Activated CD4-positive, CD25-positive, alpha-beta regulatory T cell (primary cell): ENCODE data around the gene OXTR.

ENCODE experiments used
- DNase-seq, 4 experiments: peaks; one replicate each; lab custom pipeline; 2025; lab: John Stamatoyannopoulos, UW

Gene OXTR

DNA sequence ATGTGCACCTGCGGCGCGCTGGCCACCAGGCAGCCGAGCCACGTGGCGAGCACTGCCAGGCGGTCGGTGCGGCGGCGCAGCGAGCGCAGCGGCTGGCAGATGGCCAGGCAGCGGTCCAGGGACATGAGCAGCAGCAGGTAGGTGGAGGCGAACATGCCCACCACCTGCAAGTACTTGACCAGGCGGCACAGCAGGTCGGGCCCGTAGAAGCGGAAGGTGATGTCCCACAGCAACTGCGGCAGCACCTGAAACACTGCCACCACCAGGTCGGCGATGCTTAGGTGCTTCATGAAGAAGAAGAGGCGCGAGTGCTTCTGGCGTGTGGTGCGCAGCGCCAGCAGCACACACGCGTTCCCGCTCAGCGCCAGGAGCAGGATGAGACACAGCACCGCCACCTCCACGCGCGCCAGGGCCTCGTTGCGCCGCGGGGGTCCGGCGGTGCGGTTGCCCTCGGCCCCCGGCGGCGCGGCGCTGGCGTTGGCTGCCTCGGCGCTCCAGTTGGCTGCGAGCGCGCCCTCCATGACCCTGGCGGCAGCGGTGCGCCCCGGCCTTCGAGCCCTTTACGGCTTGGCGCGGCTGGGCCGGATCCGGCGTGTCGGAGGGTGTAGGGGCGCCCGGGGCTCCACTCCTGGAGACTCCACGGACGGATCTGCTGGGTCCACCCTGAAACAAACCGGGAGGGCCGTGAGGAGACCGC, 1.6 kb downstream of the OXTR start:
- no peak for DNase-seq

DNA sequence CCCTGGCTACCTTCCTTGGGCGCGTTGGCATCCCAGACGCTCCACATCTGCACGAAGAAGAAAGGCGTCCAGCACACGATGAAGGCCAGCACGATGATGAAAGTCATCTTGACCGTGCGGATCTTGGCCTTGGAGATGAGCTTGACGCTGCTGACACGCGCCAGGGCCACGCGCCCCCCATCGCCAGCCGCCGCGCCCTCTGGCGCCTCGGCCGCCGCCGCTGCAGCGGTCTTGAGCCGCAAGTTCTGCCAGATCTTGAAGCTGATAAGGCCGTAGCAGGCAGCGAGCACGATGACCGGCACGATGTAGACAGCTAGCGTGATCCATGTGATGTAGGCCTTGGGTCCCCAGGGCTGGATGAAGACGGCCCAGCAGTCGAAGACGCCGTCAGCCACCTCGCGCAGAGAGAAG, 2.2 kb downstream of the OXTR start:
- no peak for DNase-seq

DNA sequence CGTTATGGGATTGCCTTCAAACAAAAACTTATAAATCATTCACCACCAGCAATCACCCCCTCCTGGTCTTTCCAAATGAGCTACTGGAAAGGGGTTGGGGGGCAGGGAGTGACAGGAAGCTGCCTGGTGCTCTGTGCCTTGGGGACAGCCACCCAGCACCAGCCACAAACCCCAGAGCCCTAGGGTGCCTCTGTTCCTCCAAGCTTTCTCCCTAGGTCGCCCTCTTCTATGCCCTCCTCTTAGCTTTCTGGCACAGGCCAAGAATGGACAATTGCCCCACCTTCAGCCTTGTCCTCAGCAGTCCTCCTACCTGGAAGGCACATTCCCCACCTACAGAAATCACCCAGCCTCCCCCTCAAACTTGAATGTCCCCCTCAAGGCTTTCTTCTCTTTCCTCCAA, 3.3 kb downstream of the OXTR start:
- DNase-seq = no peak

DNA sequence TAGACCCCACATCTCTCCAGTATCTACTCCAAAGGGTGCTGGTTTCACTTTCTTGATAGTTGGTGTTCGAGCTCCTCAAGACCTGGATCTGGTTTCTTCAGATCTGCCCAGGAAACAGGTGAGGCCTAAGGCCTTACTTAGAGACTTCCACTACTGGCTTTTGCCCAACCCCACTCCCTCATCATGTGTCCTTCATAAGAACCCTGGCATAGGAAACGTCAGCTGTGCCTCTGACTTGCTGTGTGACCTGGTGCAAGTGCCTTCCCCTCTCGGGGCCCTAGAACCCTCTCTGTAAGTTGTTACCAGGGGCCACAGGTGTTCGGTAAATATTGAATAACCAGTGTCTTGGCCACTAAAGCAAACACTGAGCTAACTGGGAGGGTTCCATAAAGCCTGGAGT, 3.9 kb downstream of the OXTR start:
- no peak for DNase-seq

DNA sequence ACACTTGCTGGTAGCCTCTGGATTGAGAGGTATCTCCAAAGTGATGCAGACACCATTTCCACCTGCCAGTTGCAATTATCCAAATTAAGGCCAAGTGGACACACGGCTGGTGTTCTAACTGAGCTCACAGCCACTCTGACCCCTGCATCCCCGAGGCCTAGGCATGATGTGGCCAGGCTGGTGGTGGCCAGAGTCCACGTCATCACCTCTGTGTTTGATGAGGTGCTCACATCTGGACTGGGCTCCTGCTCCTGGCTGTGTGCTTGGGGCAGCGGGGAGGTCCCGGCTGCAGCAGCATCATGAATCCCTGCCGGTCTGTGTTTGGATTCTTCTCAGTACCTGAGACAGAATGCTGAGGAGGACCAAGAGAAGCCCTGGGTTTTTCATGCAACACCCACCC, 4.9 kb downstream of the OXTR start:
- no peak for DNase-seq

DNA sequence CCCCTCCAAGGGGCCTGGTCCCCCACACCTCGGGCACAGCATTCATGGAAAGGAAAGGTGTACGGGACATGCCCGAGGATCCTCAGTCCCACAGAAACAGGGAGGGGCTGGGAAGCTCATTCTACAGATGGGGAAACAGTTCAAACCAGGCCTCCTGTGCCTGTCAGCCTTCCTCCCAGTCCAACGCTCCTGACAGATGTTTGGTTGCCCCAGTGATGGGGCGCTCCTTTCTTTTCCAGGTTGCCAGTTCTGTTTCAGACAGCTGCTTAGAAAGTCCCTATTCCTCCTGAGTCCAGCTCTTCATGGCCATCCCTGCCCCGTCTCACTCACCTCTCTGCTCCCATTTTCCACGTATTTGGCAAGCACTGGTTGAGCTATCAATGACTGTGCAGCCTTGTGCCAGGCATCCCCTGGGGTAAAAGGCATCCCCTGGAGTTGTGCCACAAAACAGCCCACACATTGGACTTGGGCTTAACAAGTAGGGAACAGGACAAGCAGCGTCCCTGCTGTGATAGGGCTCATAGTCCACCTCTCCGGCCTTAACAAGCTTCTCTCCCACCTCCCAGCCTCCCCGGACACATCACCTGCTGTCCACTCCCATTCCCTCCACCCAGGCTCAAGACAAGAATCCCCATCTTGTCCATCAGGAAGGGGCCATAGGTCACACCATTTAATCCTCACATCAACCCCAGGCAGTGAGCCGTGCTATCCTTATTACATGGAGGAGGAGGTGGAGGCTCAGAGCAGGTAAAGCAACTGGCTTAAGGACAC, 6.6 kb downstream of the OXTR start:
- DNase-seq = no peak

DNA sequence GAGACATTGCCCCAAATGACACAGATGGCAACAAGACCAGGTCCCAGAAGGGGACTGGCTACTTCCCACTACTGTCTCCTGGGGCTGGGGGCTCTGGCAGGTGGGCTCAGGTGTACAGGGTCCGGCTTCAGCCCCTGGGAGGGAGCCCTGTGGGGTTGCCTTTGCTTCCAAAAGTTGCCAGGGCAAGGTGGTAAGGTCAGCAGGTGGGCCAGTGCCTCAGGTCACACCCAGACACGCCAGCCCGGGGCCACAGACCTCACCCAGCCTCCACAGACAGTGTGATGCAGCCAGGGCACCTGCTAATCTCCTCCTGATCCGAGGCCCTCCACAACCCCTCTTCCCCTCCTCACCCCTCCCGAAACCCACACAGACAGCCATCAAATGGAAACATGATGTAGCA, 7.5 kb downstream of the OXTR start:
- no peak for DNase-seq

DNA sequence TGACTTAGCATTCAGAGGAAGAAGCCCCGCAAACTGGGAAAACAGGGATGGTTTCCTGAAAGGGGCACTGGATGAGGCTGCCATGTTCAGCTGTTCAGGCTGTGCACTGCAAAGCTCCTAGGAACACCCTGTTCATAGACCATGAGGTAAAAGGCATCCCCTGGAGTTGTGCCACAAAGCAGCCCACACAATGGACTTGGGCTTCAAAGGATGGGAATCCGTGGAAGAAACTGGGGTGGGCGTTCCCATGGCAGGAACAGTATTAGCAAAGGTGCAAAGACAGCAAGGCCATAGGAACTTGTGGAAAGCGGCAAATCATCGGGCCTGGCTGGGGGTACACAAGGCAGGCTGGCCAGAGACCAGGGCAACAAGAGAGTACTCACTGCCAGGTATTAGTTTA, 8.9 kb downstream of the OXTR start:
- no peak for DNase-seq

DNA sequence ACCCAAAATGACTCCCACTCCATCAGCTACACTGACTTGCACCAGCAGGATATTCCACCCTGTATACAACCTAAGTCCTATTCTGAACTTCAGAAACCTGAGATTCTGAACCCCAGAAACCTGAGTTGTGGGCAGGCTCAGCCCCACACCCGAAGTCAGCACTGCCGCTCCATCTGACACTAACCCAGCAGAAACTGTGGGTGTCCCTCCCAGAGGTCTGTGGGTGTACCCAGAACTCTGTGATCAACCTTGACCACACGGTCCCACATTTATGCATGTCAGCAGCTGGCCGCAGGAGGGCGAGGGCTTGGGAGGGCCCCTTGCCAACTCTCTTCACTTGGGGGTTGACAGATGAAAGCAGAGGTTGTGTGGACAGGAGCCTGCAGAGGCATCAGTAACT, 9.3 kb downstream of the OXTR start:
- no peak for DNase-seq

DNA sequence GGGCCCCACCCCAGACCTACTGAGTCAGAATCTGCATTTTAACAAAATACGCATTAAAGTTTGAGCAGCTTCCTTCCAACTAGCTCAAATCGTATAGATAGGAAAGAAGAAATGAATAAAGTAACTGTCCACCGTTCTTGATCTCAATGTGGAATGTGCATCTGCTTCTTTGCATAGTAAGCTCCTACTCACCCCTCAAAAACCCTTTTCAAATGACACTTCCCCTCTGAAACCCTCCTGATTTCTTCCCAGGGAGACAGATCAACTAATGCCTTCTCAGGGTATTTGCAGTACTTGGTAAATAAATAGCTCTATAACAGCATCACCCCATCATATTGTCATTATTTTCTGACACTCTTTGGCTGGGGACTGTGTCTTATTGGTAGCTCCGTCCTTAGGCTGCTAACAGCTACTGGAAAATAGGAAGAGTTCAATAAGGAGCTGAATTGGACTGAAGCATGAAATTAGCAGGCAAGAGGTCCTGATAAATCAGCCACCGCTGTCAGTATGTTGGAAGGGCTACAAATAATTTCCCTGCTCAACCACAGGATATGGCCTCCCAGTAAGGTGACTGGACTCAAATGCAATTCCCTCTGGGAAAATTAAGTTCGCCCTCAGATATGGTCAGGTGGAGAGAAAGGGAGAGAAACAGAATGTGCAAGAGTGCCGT, 10.2 kb downstream of the OXTR start:
- no peak for DNase-seq

DNA sequence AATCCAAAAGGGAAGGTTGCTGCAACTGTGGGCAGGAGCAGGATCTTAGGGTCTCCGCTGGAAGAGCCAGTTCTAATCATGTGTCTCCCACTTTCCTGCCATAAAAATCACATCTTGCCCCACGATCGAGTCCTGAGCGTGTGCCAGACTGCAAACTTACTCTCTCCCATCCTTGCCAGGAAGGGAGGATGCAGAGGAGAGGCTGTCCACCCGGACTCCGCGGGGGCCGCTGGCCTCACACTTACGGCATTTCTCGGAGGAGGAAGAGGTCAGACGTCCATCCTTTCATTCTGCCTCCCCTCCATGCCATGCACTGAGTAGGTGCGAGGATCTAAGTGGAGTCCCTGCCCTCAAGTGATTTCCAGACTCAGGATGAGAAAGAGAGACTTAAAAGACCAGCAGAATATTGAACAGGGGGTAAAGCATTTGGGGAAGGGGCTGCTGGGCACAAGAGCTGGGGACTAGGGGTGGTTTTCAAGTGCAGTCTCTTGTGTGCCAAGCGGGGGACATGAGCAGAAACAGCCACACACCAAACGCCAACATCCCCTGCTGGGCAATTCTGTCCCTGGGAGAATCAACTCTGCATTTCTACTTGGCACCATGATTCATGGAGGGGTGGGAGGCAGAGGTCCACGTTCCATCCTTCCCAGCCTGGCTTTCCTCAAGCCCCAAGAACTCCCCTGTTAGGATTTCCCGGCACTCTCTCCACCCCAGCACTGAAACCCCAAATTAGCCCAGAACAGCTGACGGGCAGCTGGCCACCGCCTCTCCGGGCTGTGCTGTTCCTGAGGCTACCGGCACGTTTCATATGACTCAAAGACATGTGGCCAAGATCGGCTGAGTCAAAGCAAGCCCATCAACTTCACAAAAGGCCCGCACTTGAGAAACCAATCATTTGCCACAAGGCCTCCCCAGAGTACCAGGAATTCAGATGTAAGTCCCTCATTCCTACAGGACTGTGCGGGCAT, 11.6 kb downstream of the OXTR start:
- DNase-seq = no peak

DNA sequence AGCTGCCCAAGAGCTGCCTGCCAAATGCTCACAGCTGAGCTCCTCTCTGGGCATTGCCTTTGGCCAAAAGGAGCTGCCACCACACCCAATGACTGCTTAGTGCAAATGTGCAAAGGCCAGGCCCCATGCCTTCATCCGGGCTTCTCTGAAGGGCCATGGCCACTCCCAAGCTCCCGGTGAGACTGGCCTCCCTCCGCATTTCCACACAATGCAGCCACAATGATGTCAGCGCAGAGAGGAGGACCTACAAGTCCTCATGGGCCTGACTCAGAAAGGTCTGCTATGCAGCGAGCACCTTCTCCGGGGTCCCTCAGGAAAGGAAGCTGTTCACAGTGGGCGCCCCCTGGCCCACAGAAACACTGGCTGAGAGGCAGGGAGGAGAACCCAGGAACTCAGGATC, 12.7 kb downstream of the OXTR start:
- no peak for DNase-seq

DNA sequence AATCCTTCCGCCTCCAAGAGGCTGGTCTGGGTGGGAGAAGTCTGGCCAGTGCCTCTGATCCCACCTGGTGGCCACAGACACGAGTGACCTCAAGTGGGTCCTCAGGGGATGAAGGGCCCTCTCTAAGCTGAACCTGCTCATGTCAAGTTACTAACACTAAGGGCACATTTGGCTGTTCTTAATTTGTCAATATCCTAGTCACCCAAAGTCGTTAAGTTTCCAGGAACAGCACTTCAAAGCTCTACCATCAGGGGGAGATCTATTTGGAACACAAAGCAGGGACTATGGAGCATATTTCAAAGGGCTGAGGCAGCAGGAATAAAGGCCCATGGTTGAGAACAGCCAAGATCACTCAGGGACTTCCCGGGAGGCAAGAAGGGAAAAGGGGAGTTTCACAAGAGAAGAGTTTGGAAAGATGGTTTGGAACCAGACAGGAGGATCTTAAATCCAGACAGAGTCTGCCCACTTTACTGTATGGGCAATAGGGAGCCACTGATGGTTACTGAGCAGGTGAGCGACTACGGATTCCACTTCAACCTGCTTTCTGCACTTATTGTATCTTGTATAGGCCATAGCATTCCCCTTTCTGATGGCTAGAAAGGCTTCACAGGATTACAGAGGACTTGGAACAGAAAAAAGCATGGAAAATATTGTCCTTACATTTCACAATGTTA, 13.7 kb downstream of the OXTR start:
- DNase-seq = no peak

DNA sequence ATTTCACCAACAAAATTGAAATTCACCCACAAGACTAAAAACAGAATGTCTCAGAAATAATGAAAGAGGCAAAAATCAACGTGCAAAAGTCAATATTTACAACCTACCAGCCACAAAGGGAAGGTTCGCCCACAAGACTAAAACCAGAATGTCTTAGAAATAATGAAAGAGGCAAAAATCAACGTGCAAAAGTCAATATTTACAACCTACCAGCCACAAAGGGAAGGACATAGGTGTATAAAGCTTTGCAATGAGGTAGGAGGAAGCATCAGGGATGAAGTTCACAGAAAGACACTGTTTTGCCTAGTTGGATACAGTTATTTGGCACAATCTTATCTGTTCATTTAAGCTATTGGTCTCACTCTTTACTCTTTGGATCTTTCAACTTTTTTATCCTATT, 14.3 kb downstream of the OXTR start:
- DNase-seq = no peak

DNA sequence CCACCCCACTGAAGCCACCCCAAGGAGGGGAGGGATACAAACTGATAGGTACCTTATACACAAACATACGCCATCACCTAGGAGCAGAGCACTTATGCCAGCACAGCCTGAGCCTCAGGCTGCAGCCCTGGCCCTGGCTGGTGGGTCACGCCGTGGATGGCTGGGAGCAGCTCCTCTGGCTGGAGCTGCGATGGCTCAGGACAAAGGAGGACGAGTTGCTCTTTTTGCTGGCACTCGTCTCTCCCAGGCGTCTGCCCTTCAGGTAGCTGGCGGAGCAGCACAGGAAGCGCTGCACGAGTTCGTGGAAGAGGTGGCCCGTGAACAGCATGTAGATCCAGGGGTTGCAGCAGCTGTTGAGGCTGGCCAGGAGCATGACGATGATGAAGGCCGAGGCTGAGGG, 16.6 kb downstream of the OXTR start:
- DNase-seq = no peak

DNA sequence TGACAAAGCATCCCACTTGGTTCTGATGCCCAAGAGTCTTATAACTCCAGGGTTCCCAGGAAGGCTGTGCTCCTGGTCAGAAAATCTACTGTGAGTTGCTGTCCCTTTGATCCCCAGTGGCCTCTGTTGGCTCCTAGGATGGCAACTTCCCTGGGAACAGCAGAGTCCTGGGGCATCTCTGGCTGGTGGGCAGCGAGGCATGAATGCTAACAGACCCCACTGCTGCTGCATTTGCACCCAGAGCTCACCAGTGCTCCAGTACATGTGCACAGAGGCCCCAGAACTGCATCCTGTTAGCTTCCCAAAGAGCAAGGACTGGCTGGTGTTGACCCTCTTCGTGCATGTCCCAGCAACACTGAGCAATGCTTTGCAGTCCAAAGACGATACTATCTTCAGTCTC, 20.1 kb downstream of the OXTR start:
- no peak for DNase-seq

DNA sequence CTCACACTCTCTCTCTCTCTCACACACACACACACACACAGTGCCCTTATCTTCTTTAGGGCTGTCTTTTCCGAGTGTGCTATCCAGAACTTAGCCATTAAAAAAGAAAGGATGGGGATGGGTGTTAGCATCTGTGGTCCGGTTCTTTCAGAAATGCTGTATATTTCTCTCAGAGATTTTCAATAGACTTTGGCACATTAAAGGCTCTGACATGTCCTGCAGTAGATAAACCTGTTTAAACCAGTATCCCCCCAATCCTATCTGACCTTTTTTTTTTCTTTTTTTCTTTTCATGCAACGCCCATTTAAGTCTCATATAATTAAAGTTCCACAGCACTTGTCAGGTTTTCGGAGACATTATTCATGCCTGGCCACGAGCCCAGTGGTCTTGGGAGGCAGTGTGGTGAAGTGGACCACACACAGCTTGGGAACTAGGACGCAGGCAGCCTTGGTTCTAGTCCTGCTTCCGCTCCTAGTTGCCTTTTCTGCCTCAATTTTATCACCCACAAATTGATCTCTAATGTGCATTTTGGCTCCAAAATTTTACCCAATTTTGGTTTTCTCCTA, 22.6 kb downstream of the OXTR start:
- no peak for DNase-seq

DNA sequence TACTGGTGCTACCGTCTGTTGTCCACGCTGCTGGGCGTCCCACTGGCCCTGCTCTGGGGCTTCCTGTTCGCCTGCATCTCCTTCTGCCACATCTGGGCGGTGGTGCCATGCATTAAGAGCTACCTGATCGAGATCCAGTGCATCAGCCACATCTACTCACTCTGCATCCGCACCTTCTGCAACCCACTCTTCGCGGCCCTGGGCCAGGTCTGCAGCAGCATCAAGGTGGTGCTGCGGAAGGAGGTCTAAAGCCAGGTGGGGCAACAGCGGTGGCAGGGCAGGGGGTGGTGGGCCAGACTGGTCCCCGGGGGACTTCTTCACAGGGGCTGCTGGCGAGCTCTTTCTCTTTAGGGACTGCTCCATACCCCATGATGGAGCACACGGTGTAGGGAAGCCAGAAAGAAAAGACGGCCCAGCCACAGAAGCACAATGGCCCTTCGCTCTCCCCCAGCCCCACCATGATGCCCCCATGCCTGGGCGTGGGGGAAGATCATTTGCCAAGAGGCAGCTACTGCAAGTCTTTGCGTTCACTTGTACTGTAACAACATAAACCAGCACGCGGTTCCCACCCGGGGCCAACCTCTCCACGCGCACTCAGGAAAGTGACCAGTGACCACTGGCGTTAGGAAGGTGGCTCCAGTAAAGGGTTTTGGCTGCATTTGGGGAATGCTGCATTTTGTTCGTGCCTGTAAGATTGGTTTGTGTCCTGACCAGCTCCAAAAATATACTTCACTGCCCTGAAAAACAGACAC, 23.6 kb downstream of the OXTR start:
- no peak for DNase-seq

DNA sequence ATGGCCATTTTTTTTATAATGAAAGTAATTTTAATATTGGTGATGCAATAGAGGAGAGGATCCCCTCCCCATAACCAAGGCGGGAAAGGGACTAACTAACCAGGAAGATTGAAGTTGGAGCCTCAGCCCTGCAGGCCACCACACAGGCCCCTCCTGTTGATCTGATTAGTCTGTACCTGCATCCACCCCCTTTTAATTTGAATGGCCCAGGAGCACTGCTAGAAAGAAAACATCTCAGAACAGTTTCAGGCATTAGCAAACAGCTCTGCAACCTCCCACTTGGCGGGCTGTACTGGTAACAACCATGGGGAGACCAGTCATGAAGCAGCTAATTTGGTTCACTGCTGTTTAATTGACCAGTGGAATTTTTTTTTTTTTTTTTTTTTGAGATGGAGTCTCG, 25.5 kb downstream of the OXTR start:
- DNase-seq = no peak

DNA sequence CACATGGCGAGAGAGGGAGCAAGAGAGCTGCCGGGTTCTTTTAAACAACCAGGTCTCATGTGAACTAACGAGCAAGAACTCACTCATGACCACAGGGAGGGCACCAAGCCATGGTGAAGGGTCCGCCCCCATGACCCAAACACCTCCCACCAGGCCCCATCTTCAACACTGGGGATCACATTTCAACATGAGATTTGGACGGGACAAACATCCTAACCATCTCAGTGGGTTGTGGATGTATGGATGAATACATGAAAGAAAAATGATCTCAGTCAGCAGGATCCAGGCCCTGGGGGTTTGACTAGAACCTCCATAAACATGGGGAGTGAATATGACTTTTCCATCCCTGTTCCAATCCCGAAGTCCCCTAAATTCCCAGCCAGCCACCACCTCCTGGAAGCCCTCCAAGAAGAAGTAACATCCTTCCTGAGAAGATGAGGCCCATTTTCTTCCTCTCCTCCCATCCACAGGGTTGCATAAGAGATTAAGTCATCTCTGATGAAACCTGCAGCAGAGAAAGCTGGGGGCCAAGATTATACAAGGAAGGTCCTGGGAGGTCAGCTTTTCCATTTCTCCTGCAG, 26.3 kb downstream of the OXTR start:
- DNase-seq = no peak
